ENCODE data around the gene FXYD2. TPM values are rescaled to one million over a fixed set of nuclear protein-coding genes. Genes with fewer than 3 reads are reported as not detected.

FXYD2 gene
- total RNA-seq, 4 donors from 2014 or later = 0.19 to 0.95 TPM; not detected in 2

- peaks cover 8 to 72% (median 45%) of the 10 kb centered on the region in 3 donors for H3K4me1 ChIP-seq
Observed at GRCh38 chr11:117826190-117826570, 1.6 kb upstream of the FXYD2 start.

GRCh38 chr11:117825538-117826189, 1.1 kb upstream of the FXYD2 start:
- intact Hi-C loops (cut with DNase I) = no loop called here
- H3K4me3 ChIP-seq = no peak overlapping the region
- H3K9me3 ChIP-seq = no peaks in the 10 kb centered on the region
- 88 to 92% methylated on average over 4 to 6 of the region's 8 CpGs for WGBS, 2 donors
- H3K4me1 ChIP-seq = peaks cover 8 to 67% (median 45%) of the 10 kb centered on the region in 3 donors
- peaks cover 0 to 38% (median 0%) of the 10 kb centered on the region in 4 donors for H3K27me3 ChIP-seq
- no peak for TF ChIP-seq POLR2A (IDR thresholded peaks at IDR 0.05)
- no peak for TF ChIP-seq CTCF (IDR thresholded peaks at IDR 0.05)
- H3K36me3 ChIP-seq = no peaks in the 10 kb centered on the region
- no peak for DNase-seq
- H3K27ac ChIP-seq = peak overlapping the region in 1 of 4 donors; percentile 29

More at GRCh38 chr11:117826190-117826570, 1.6 kb upstream of the FXYD2 start:
- DNase-seq = no peak
- H3K27me3 ChIP-seq = peaks cover 0 to 43% (median 0%) of the 10 kb centered on the region in 4 donors
- H3K36me3 ChIP-seq = no peaks in the 10 kb centered on the region
- H3K4me3 ChIP-seq = no peak overlapping the region
- no peaks in the 10 kb centered on the region for H3K9me3 ChIP-seq
- intact Hi-C loops (cut with DNase I) = no loop called here
- WGBS, 2 donors = 36 to 50% methylated on average over 10 of the region's 10 CpGs
- no peak overlapping the region for H3K27ac ChIP-seq
- TF ChIP-seq CTCF (IDR thresholded peaks at IDR 0.05) (no peak), POLR2A (IDR thresholded peaks at IDR 0.05) (no peak)

DNA sequence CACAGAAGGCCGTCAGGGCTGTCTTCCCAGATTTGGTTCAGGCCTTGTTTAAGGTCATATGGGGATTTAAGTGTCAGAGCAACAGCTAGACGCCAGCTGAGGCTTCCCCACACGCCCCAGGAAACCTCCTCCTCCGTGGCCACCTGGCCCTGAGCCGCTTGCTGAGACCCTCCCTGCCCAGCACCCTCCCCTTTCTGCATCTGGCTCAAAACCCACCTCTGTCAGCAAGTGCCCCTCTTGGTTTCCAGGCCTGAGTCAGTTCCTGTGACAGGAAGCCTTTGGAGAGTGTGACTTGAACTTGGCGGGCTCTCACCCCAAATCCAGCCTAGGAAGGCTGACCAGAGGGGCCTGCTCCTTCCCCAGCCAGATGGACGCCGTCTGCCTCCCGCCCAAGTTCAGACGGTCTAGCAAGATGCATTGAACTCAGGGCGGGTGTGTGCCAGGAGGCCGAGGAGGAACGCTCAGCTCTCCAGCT, 561 bp downstream of the FXYD2 start:
- Histone ChIP-seq H3K27me3 (peaks cover 0 to 25% (median 0%) of the 10 kb centered on the region in 4 donors), H3K4me1 (peaks cover 6 to 50% (median 33%) of the 10 kb centered on the region in 3 donors), H3K27ac (peak overlapping the region; percentile 57 to 86 (median 69)), H3K36me3 (no peaks in the 10 kb centered on the region), H3K9me3 (no peaks in the 10 kb centered on the region), H3K4me3 (peak overlapping the region in 1 of 4 donors; percentile 1)
- intact Hi-C loops (cut with DNase I) = no loop called here
- 49 to 56% methylated on average over 5 to 13 of the region's 13 CpGs for WGBS, 2 donors
- no peak for DNase-seq
- no peak for TF ChIP-seq POLR2A (IDR thresholded peaks at IDR 0.05)
- TF ChIP-seq CTCF (IDR thresholded peaks at IDR 0.05) = no peak

DNA sequence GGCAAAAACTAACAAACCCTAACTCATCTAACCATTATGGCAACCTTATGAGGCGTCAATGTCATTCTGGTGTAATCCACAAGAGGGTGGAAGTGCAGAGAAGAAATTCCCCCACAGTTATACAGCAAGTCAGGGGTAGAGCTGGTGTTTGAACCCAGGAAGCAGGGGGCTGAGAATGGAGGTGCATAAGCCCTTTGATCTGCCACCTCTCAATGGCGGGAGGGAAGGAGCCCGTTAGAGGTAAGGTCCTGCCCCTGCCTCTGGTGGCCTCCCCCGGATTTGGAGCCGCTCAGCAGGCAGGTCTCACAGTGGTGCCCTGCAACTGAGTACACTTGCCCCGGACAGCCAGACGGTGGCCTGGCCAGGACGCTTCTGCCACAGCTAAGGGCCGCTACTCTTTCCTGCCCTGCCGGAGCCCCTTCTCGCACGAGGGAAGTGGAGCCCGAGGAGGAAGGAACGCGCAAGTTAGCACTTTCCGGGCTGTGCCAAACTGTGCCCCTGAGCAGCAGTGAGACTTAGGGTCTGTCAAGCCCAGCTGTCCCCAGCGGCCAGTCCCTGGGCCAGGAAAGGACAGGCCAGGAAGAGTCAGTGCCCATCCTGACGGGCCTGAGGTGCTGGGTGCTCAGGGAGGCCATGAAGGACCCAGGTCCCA, 1.1 kb downstream of the FXYD2 start:
- DNase-seq = no peak
- H3K27ac ChIP-seq = peak overlapping the region; percentile 57 to 86 (median 69)
- WGBS, 2 donors = 52 to 75% methylated on average over 5 of the region's 18 CpGs
- peaks cover under 1 to 47% (median 27%) of the 10 kb centered on the region in 3 donors for H3K4me1 ChIP-seq
- H3K4me3 ChIP-seq = no peak overlapping the region
- no peaks in the 10 kb centered on the region for H3K36me3 ChIP-seq
- intact Hi-C loops (cut with DNase I) = no loop called here
- H3K27me3 ChIP-seq = peaks cover 0 to 21% (median 0%) of the 10 kb centered on the region in 4 donors
- no peaks in the 10 kb centered on the region for H3K9me3 ChIP-seq
- TF ChIP-seq CTCF (IDR thresholded peaks at IDR 0.05) (peak in 1 of 6 experiments; percentile 29), POLR2A (IDR thresholded peaks at IDR 0.05) (no peak)
